ENCODE results near the gene AGPAT3. TPM values are rescaled to one million over a fixed set of nuclear protein-coding genes. Genes with fewer than 3 reads are reported as not detected.

AGPAT3 gene
- total and polyA plus RNA-seq, 10 of the 15 experiments (the other 5 are each of a cell fraction or from before 2014, with no cell fraction given): 1.2 to 110 (median 30.8) TPM

DNA sequence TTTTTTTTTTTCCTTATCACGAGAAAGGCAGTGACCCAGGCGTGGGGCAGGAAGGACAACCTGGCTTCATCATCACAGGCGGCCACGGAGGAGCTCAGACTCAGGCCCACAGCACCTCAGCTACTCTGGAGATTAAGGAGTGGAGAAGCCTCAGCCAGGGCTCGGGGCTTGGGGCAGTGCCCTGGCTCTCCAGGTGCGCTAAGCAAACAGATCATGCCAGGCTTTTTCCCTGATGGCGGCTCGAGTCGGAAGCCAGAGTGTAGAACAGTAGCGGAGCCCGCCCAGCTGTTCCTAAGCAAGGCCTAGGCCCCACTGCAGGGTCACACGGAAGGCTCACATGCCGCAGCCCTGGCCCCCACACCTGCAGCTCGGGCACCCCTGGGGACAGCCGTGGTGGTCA lies 70.7 kb downstream of the AGPAT3 start:
- Histone ChIP-seq H3K36me3 (ENCODE audit: control insufficient read depth in 2 of 2, insufficient read depth in 2 of 2, low read length in 1 of 2) (peaks cover 13 to 26% of the 10 kb centered on the region in 2 experiments; a peak in 3 of 4 replicates), H3K9ac (ENCODE audit: control insufficient read depth, insufficient read depth, low read length) (no peak overlapping the region), H3K27ac (ENCODE audit: control insufficient read depth, insufficient read depth) (no peak overlapping the region), H3K4me3 (no peak overlapping the region), H3K79me2 (ENCODE audit: control insufficient read depth, insufficient read depth, low read length) (peaks cover 25% of the 10 kb centered on the region), H2AFZ (ENCODE audit: control insufficient read depth, low read depth, low read length) (no peak overlapping the region), H4K20me1 (ENCODE audit: control insufficient read depth, insufficient read depth) (no peaks in the 10 kb centered on the region), H3K27me3 (replicated peaks in 1 of 2; ENCODE audit: control insufficient read depth in 2 of 2, insufficient read depth in 2 of 2, low read length in 1 of 2) (no peaks in the 10 kb centered on the region), H3K4me2 (ENCODE audit: control insufficient read depth, insufficient read depth) (no peak overlapping the region), H3K9me3 (replicated peaks; ENCODE audit: control insufficient read depth, insufficient read depth, low read length) (no peaks in the 10 kb centered on the region; the same call in 2 of the 3 replicates), H3K4me1 (ENCODE audit: control insufficient read depth, insufficient read depth, low read length) (peaks cover 26% of the 10 kb centered on the region)
- POLR2A ChIA-PET: interaction anchor here (2.8 to 4.3 kb wide), 2 partner anchors 14 to 18 kb away, joined by 7 to 31 read pairs; no protein-coding TSS in a partner anchor
- in situ Hi-C loops (cut with MboI) (no loop called here), intact Hi-C loops (cut with micrococcal nuclease; ENCODE audit: unreplicated experiment) (loop anchor here (5.0 kb wide), 1 partner anchor 218 kb away; the partner anchor contains the start of gene PDXK)
- BruUV-seq (replicated peaks): no TSS peak
- 91% methylated on average over 15 of the region's 15 CpGs for WGBS (ENCODE audit: insufficient coverage, insufficient replicate concordance, low lambda C conversion rate, missing lambda C conversion rate)
- no peak for FAIRE-seq
- TF ChIP-seq, protein P1, sequence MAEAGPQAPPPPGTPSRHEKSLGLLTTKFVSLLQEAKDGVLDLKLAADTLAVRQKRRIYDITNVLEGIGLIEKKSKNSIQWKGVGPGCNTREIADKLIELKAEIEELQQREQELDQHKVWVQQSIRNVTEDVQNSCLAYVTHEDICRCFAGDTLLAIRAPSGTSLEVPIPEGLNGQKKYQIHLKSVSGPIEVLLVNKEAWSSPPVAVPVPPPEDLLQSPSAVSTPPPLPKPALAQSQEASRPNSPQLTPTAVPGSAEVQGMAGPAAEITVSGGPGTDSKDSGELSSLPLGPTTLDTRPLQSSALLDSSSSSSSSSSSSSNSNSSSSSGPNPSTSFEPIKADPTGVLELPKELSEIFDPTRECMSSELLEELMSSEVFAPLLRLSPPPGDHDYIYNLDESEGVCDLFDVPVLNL (IDR thresholded peaks at IDR 0.05; ENCODE audit: low read depth, low read length): no peak
- TF ChIP-seq HDAC6 (IDR thresholded peaks at IDR 0.05; ENCODE audit: unreplicated experiment): no peak
- no peak for TF ChIP-seq IKZF1 (conservative IDR thresholded peaks at IDR 0.05)
- no peak for TF ChIP-seq ZBTB4 (CRISPR knock-in tag; IDR thresholded peaks at IDR 0.05)
- RAD21 ChIA-PET (ENCODE audit: unreplicated experiment): interaction anchor here (1.5 kb wide), 1 partner anchor 14 kb away, joined by 6 read pairs; no protein-coding TSS in a partner anchor
- no peak for ATAC-seq
- SMC1A ChIA-PET (ENCODE audit: uncharacterized antibody, unreplicated experiment): interaction anchor here (0.8 kb wide), 1 partner anchor 49 kb away, joined by 3 read pairs; no protein-coding TSS in a partner anchor
- CTCF ChIA-PET: interaction anchor here (1.9 kb wide), 1 partner anchor 13 kb away, joined by 13 read pairs; no protein-coding TSS in a partner anchor
- no peak for DNase-seq (ENCODE audit: low read depth, low spot score)
